ENCODE results near the gene APLN.

APLN gene

GRCh38 chrX:129638917-129639316 is 15.8 kb downstream of the APLN start:
- DNase-seq: no peak

DNA sequence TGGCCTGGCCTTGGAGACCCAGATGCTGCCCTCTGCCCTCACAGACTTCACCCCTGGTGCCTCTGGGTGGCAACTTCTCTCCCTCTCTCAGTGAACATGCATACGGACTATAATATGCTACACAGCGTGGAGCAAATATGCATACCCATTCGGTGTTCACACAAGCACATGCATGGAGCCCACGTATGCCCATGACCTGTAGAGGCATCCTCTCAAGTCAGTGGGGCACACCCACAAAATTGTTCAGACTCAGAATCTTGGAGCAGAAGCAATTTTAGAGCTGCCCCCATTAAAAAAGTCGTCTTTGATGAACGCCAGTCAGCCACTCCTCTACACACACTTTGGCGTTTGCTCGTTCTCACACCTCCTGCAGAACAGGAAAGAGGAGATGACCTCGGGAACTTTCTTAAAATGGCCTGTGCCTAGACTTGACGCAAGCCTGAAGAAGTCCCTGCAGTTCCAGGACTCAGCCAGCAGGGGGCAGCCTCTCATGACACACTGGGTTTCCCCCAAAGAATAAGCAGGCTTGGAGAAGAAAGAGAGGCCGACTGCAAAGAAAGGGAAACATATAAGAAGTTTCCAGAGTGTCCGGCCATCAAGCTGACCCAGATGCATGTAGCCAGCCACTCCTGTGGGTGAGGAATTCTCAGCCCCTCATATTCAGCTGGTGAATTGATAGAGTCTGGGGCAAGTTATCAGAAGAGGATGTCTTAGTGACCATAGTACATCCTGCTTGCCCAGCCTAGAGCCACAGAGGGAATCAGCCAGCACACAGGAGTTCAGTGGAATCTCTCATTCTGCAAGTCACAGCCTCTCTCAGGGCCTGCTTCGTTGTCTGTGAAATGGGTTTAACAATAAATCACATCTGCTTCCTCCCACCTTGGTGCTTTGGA is 17.3 kb downstream of the APLN start:
- peak; percentile 69 for DNase-seq

GRCh38 chrX:129636175-129636681 is 18.5 kb downstream of the APLN start:
- no peak for DNase-seq

DNA sequence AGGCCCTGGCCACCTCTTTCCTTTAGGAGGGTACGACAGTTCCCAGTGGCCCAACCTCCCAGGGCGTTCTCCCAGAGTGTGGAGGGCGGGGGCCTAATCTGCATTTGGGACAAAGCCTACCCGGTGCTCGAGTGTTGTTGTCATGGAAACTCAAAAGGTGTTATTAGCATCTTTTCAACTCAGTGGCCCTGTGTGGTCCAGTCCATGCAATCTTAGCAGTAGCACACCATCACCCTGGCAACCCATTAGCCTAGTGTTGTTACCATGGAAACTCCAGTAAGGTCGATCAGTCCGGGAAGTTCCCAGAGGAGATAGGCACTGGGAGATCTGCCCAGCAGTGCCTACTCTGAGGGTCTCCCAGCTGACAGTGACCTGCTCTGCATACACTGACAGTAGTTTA is 20.2 kb downstream of the APLN start:
- no peak for DNase-seq

GRCh38 chrX:129632443-129632842 is 22.3 kb downstream of the APLN start:
- DNase-seq: no peak

- DNase-seq: no peak
Observed at GRCh38 chrX:129631849-129632248, 22.9 kb downstream of the APLN start.

- no peak for DNase-seq
Observed at GRCh38 chrX:129629837-129630236, 24.9 kb downstream of the APLN start.

DNA sequence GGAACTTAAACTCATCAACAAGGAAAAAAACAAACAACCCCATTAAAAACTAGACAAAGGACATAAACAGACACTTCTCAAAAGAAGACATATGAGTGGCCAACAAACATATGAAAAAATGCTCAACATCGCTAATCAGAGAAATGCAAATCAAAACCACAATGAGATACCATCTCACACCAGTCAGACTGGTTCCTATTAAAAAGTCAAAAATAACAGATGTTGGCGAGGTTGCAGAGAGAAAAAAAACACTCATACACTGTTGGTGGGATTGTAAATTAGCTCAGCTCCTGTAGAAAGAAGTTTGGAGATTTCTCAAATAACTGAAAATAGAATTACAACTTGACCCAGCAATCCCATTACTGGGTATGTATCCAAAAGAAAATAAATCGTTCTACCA is 28.7 kb downstream of the APLN start:
- no peak for DNase-seq

- no peak for DNase-seq
Observed at GRCh38 chrX:129622757-129623301, 31.9 kb downstream of the APLN start.

GRCh38 chrX:129618997-129619396 is 35.8 kb downstream of the APLN start:
- no peak for DNase-seq

DNA sequence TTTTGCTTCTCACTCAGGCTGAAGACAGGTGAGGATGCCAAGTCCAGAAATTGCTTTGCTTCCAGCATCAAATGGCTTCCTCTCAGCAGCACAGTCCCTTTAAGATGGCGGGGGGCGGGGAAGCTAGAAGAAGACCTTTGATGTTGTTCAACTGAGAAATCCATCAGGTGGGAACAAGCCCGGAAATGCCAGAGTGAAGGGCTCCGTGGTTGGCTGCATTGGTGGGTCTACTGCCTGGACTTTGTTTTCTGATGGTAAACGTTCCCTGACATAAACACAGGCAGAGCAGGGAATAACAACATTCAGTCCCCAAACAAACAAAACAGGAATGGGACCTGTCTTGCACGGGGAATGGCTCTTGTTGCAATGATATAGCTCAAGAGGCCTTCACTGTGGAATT is 37.3 kb downstream of the APLN start:
- DNase-seq: no peak

GRCh38 chrX:129614481-129615255 is 40.1 kb downstream of the APLN start:
- no peak for DNase-seq

- no peak for DNase-seq
Observed at GRCh38 chrX:129613596-129613995, 41.2 kb downstream of the APLN start.

- DNase-seq: no peak
Observed at GRCh38 chrX:129612396-129612795, 42.4 kb downstream of the APLN start.

DNA sequence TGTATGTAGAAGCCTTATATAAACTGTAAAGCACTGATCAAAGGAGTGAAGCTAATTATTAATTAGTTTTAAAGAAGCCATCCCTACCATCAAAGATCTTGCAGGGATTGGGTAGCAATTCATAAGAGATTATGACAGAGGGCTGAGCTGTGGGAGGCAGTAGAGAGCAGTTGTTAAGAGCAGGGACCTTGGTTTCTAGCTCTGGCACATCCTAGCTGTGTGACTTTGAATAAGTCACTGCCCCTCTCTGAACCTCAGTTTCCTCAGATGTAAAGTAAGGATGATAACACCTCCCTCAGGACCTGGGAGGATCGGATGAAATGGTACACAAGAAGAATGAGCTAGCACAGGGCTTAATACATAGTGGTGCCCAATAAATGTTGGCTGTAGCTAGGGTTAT is 45.4 kb downstream of the APLN start:
- DNase-seq: no peak

GRCh38 chrX:129608496-129608895 is 46.3 kb downstream of the APLN start:
- DNase-seq: no peak

DNA sequence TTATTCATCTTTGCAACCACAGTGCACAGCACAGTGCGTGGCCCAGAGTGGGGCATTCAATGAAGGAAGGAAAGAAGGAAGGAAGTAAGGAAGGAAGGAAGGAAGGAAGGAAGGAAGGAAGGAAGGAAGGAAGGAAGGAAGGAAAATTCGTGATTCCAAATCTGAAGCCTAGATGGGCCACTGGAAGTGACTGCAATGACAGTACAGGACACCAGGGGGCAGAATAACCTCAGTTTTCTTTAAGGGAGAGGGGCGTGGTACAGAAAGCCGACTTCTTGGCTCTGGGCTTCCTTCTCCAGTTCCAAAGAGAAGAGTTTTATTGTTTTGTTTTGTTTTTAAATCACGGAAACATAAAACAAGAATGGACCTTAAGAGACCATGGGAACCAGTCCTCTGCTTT is 47.8 kb downstream of the APLN start:
- DNase-seq: peak; percentile 53

- no peak for DNase-seq
Observed at GRCh38 chrX:129600981-129601424, 53.8 kb downstream of the APLN start.

- no peak for DNase-seq
Observed at GRCh38 chrX:129599996-129600395, 54.8 kb downstream of the APLN start.

GRCh38 chrX:129599499-129599898 is 55.3 kb downstream of the APLN start:
- DNase-seq: no peak

GRCh38 chrX:129597905-129598304 is 56.9 kb downstream of the APLN start:
- no peak for DNase-seq

GRCh38 chrX:129596077-129596476 is 58.7 kb downstream of the APLN start:
- DNase-seq: no peak

Data from activated naive CD4-positive, alpha-beta T cell treated with anti-CD3 and anti-CD28 coated beads, Interleukin-2, amount 50 U/mL, for 16 hours (primary cell).